GM19395 (cell line): ENCODE measurements around the gene METTL1.

ENCODE experiments used
- ATAC-seq: cut with Tn5 transposase; IDR thresholded peaks from one replicate; pipeline ENCODE4 v1.9.1; 2021; ENCODE audit warnings: mild to moderate bottlenecking, moderate library complexity; ENCODE audit not compliant: unreplicated experiment

The METTL1 gene

DNA sequence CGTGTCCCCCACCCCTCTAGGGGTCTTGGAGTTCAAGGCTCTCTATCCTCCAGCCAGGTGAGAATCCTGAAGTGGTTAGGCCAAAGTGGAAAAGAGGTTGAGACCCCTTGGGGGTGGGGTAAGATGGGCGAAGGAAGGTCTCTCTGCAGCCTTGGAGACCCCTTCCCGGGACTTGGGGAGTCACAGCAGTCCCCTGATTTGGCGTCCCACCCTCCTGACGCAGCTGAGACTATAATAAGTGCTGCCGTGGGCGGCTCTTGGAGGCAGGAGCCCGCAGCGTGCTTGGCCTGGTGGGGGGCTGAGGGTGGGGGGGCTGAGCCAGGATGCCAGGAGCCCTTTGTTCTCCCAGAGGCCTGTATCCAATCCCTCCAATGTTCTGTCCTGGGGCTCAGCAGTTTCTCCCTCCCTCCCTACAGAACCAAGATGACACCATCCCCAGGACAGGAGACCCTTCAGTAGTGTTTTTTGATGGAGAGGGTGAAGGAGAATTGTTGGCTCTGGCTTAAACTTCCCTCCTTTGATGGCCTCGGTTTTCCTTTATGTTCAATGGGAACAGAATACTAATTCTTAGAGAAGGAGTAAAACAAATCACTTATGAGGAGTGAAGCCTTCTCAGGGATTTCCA, 31.9 kb downstream of the METTL1 start:
- no peak for ATAC-seq

- ATAC-seq = no peak
These were observed 32.5 kb downstream of the METTL1 start for GRCh38 chr12:57739387-57739786.

- no peak for ATAC-seq
These were observed 33.2 kb downstream of the METTL1 start, which contains the start of gene AGAP2 for GRCh38 chr12:57738661-57739237. AGAP2 (minus strand) TSS chr12:57738742; CDS start chr12:57738246, 496 bp downstream.

DNA sequence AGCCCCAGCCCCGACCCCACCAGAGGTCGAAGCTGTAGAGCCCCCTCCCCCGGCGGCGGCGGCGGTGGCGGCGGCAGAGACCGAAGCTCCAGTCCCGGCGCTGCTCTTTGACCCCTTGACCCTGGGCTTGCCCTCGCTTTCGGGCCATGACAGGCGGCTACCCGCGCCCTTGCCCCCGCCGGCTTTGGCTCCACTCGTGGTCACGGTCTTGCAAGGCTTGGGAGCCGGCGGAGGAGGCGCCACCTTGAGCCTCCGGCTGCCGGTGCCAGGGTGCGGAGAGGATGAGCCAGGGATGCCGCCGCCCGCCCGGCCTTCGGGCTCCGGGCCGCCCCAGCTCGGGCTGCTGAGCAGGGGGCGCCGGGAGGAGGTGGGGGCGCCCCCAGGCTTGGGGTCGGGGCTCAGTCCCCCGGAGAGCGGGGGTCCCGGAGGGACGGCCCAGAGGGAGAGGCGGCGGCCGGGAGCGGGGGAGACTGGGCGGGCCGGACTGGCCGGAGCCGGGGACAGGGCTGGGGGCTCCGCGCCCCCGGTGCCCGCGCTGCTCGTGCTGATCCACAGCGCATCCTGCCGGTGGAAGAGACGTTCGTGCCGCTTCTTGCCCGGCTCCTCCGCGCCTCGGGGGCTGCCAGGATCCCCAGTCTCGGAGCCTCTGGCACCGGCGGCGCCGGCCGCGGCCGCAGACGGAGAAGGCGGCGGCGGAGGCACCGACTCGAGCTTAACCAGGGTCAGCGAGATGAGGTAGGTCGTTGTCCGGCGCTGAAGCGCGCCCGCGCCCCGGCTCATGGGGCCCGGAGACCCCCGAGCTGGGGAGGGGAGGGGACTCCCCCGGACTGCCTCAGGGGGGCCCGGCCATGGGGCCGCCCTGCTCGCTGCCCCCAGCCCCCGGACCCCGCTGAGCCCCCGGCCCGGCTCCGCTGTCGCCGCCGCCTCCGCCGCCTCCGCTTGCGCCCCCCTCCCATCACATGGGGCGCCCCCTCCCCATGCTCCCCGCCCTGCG, 34.1 kb downstream of the METTL1 start:
- ATAC-seq = no peak

DNA sequence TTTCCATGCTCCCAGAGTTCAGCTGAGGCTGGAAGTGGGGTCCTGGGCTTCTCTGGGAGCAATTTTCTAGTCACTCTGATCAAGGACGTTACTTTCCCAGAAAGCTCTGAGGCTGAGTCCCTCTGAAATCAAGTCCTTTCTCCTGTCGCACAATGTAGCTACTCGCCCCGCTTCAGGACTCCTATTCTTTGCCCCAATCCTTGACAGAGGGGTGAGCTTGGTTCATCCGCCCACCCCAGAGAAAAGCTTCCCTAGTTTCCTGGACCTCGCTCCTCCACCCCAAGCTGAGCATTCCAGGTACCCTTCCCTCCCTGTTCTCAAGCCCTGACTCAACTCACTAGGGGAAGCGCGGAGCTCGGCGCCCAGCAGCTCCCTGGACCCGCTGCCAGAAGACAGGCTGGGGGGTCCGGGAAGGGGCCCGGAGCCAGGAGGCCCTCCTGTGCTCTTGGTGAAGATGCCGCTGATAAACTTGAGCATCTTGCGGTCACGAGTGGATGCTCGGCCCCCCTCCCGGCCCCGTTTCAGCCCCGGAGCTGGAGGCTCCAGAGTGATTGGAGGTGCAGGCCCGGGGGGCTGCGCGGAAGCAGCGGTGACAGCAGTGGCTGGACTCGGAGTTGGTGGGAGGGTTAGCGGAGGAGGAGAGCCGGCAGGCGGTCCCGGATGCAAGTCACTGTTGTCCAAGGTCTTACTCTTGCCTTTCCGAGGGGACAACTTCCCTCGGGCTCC, 35.0 kb downstream of the METTL1 start:
- no peak for ATAC-seq

GRCh38 chr12:57735952-57736740, 35.8 kb downstream of the METTL1 start:
- no peak for ATAC-seq

GRCh38 chr12:57735198-57735855, 36.6 kb downstream of the METTL1 start:
- ATAC-seq = no peak

- no peak for ATAC-seq
These were observed 37.3 kb downstream of the METTL1 start for GRCh38 chr12:57734591-57734990.

DNA sequence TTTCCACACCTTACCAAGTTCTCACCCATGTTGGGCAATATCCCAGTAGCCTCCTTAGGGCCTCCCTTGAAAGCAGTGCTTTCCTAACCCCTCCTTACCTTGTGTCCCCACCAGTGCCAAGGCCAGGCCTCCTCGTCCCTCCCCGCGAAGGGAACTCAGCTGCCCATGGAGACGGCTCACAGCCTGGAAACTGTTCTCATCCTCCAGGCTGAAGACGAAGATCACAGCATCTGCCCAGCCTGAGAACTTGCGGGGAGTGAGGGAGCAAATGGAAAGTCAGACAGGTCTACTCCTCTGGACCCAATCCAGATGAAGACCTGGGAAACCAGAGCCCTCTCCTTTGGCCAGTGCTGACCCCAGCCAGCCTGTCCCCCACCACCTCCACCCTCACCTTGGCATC, 38.0 kb downstream of the METTL1 start:
- ATAC-seq = no peak

- ATAC-seq = no peak
These were observed 38.9 kb downstream of the METTL1 start for GRCh38 chr12:57732726-57733593.

DNA sequence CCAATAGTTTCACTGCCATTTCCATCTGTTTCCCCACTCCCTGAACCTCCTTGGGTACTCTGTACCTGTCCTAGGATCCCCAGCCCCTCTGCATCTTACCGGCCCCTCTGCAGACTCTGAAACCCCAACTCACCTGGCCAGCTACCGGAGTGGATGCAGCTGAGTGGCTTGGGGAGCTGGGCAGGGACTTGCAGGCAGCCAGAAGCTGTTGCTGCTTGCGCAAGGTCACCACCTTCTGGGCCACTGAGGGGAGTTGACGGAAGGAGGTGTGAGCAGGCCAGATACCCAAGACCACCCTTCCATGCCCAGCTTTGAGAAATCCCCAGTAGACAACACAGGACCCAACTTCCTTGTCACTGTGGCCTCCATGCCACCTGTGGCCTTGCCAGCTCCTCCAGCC, 39.6 kb downstream of the METTL1 start:
- no peak for ATAC-seq

DNA sequence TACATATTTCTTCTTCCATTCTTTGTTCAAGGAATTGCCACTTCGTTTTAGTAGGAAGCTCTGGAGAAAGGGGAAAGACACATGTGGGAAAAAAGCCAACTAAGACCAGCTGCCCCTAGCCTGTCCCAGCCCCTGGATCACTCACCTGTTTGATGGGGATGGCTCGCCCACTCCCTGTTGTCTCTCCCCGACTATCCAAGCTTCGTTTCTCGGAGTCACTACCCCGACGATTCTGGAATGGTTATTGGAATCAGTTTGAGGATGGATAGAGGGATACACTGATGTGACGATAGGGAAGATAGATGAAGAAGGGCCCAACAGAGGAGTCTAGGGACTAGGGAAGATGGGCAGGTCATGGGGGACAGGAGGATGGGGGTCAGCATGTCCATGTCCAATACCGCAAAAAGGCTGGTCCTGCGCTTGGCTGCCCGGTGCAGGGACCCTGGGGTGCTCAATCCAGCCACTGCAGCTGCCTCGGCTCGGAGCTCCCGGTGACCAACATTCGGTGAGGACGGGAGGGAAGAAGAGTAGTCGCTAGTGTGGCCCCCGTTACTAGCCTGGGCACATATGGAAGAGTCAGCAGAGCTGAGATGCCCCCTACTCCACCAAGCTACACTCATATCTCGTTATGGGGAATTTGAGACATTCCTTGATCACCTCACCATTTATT, 40.4 kb downstream of the METTL1 start:
- ATAC-seq = no peak

GRCh38 chr12:57730336-57731067, 41.4 kb downstream of the METTL1 start:
- no peak for ATAC-seq

- no peak for ATAC-seq
These were observed 42.5 kb downstream of the METTL1 start for GRCh38 chr12:57729321-57729844.

- ATAC-seq = no peak
These were observed 44.0 kb downstream of the METTL1 start for GRCh38 chr12:57727758-57728395.

- no peak for ATAC-seq
These were observed 44.8 kb downstream of the METTL1 start for GRCh38 chr12:57726884-57727757.
